ENCODE results near the gene DAAM2. TPM values are rescaled to one million over a fixed set of nuclear protein-coding genes. Genes with fewer than 3 reads are reported as not detected.

The DAAM2 gene
- total RNA-seq, 2 donors from 2014 or later: 4.7 to 41.3 TPM

- no peaks in the 10 kb centered on the region for H3K9me3 ChIP-seq
- H3K4me3 ChIP-seq: no peak overlapping the region
- H3K4me1 ChIP-seq (replicated peaks): no peaks in the 10 kb centered on the region
- TF ChIP-seq POLR2AphosphoS5 (IDR thresholded peaks at IDR 0.05) (no peak), CTCF (IDR thresholded peaks at IDR 0.05) (no peak), POLR2A (IDR thresholded peaks at IDR 0.05) (no peak)
- no peak for DNase-seq (ENCODE audit: low spot score)
- no peaks in the 10 kb centered on the region for H3K36me3 ChIP-seq
- no peak overlapping the region for H3K27ac ChIP-seq
- H3K27me3 ChIP-seq (replicated peaks; ENCODE audit: insufficient read depth): no peaks in the 10 kb centered on the region
- intact Hi-C loops (cut with DNase I): no loop called here
These were observed 118.0 kb downstream of the DAAM2 start for GRCh38 chr6:39910164-39910563.

- H3K9me3 ChIP-seq: no peaks in the 10 kb centered on the region
- no peak overlapping the region for H3K4me3 ChIP-seq
- no peak for DNase-seq (ENCODE audit: low spot score)
- no peaks in the 10 kb centered on the region for H3K4me1 ChIP-seq (replicated peaks)
- WGBS: 76% methylated on average over 2 of the region's 2 CpGs
- no peak overlapping the region for H3K27ac ChIP-seq
- intact Hi-C loops (cut with DNase I): no loop called here
- no peak for TF ChIP-seq CTCF (IDR thresholded peaks at IDR 0.05)
- no peak for TF ChIP-seq POLR2AphosphoS5 (IDR thresholded peaks at IDR 0.05)
- TF ChIP-seq POLR2A (IDR thresholded peaks at IDR 0.05): no peak
- H3K27me3 ChIP-seq (replicated peaks; ENCODE audit: insufficient read depth): no peaks in the 10 kb centered on the region
- no peaks in the 10 kb centered on the region for H3K36me3 ChIP-seq
These were observed 118.6 kb downstream of the DAAM2 start for GRCh38 chr6:39910744-39911143.

- 92% methylated on average over 10 of the region's 10 CpGs for WGBS
- intact Hi-C loops (cut with DNase I): no loop called here
- Histone ChIP-seq H3K27me3 (replicated peaks; ENCODE audit: insufficient read depth) (no peaks in the 10 kb centered on the region), H3K4me3 (no peak overlapping the region), H3K36me3 (no peaks in the 10 kb centered on the region), H3K4me1 (replicated peaks) (no peaks in the 10 kb centered on the region), H3K27ac (no peak overlapping the region), H3K9me3 (no peaks in the 10 kb centered on the region)
- no peak for DNase-seq (ENCODE audit: low spot score)
- TF ChIP-seq POLR2A (IDR thresholded peaks at IDR 0.05) (no peak), POLR2AphosphoS5 (IDR thresholded peaks at IDR 0.05) (no peak), CTCF (IDR thresholded peaks at IDR 0.05) (no peak)
These were observed 119.4 kb downstream of the DAAM2 start for GRCh38 chr6:39911513-39912125.

GRCh38 chr6:39912446-39912845, 120.3 kb downstream of the DAAM2 start:
- H3K4me3 ChIP-seq: no peak overlapping the region
- H3K27ac ChIP-seq: no peak overlapping the region
- WGBS: 94% methylated on average over 4 of the region's 4 CpGs
- H3K9me3 ChIP-seq: no peaks in the 10 kb centered on the region
- TF ChIP-seq POLR2A (IDR thresholded peaks at IDR 0.05) (no peak), CTCF (IDR thresholded peaks at IDR 0.05) (no peak), POLR2AphosphoS5 (IDR thresholded peaks at IDR 0.05) (no peak)
- H3K4me1 ChIP-seq (replicated peaks): no peaks in the 10 kb centered on the region
- DNase-seq (ENCODE audit: low spot score): no peak
- intact Hi-C loops (cut with DNase I): no loop called here
- no peaks in the 10 kb centered on the region for H3K36me3 ChIP-seq
- H3K27me3 ChIP-seq (replicated peaks; ENCODE audit: insufficient read depth): no peaks in the 10 kb centered on the region

GRCh38 chr6:39913391-39913916, 121.3 kb downstream of the DAAM2 start:
- H3K9me3 ChIP-seq: no peaks in the 10 kb centered on the region
- no peak for TF ChIP-seq POLR2AphosphoS5 (IDR thresholded peaks at IDR 0.05)
- TF ChIP-seq CTCF (IDR thresholded peaks at IDR 0.05): no peak
- no peak for TF ChIP-seq POLR2A (IDR thresholded peaks at IDR 0.05)
- WGBS: 99% methylated on average over 12 of the region's 12 CpGs
- H3K4me3 ChIP-seq: no peak overlapping the region
- H3K27me3 ChIP-seq (replicated peaks; ENCODE audit: insufficient read depth): no peaks in the 10 kb centered on the region
- no peaks in the 10 kb centered on the region for H3K36me3 ChIP-seq
- no peak overlapping the region for H3K27ac ChIP-seq
- DNase-seq (ENCODE audit: low spot score): no peak
- intact Hi-C loops (cut with DNase I): no loop called here
- no peaks in the 10 kb centered on the region for H3K4me1 ChIP-seq (replicated peaks)

Data from prostate gland (tissue), 2 donors.